Stimulated activated CD8-positive, alpha-beta memory T cell treated with anti-CD3 and anti-CD28 coated beads, Interleukin-4, amount 100 ng/mL, for 4 hours (primary cell): Measurements from ENCODE around the gene TCHHL1.
"Not testable (repeated sequence)": the region's sequence is repeated elsewhere in the genome, so short reads cannot be mapped to it uniquely, and the experiment has no call there.

Experiments used
- DNase-seq, 2 donors: peaks; one replicate each; pipeline ENCODE4 v3.0.0-alpha.2; 2020; ENCODE audit warnings: low read depth in 2 of 2, low spot score in 1 of 2

The TCHHL1 gene

DNA sequence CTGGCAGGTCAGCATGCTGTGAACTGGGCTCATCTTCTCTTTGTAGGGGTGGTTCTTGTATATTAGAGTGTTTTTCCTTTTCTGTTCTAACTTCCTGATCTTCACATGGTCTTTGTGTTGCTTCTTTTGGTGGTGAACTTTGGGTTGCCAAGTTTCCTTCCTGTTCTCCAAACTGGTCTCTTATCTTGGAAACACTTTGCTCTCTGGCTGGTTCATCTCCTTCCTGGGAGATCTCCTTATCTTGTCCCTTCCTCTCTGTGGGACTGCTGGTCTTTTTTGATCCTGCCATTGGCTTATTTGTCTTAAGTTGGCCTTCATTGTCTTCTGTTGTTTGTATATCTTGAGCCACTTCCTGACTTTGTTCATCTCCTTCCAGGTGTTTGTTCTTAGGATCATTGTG is 2.1 kb downstream of the TCHHL1 start:
- DNase-seq, result no peak

DNA sequence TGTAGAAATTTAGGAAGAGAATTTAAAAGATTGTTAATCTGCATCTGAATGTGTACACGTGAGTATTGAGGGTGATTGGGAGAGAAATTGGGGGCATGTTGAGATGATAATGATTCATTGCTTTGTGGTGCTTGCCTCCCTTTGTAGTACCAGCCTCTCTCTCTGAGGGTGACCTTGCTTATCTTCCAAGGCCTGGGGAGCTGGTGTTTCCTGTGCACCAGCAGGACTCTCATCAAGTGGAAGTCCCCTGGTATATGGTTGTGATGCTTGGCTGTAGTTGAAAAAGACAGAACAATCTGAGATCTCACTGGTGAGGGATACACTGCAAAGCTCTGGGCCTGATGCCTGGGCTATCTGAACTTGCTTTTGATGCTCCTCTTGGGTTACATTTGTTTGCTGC is 4.0 kb downstream of the TCHHL1 start:
- DNase-seq, result no peak

DNA sequence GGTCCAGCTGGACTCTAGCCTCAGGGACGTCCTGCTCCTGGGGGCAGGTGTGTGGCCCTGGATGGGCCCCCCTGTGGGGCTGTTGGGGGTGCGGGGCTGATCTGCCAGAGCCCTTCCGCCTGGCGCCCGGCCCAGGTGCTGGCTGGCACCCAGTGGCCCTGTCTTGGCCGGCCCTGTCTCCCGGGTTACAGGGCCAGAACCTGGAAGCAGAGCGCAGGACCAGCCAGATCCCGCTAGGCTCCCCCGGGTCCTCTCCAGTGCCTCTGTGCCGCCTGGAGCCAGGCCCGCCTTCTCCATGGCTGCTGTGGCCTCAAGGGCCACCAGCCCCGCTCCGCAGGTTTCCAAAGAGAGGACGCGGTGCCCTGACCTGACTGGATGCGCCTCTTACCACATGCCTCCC is 7.8 kb downstream of the TCHHL1 start:
- DNase-seq, result not testable (repeated sequence)

DNA sequence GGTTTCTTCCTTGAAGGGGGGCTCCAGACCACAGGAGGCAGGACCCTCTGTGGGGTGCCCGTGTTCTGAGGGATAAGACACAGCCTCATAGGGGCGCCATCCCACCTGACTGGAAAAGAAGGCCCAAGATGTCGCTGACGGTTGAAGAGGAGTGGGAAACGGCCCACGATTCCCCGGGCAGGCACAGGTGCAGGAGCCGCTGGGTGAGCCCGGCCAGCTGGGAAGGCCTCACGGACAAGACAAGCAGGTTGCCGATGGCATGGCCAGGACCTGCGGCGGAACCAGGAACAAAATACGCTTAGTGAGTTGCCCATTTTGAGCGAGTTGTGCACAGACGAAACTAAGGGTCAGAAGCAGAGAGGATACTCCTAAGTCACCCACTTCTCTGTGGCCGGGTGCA is 8.4 kb downstream of the TCHHL1 start:
- DNase-seq, result not testable (repeated sequence)

DNA sequence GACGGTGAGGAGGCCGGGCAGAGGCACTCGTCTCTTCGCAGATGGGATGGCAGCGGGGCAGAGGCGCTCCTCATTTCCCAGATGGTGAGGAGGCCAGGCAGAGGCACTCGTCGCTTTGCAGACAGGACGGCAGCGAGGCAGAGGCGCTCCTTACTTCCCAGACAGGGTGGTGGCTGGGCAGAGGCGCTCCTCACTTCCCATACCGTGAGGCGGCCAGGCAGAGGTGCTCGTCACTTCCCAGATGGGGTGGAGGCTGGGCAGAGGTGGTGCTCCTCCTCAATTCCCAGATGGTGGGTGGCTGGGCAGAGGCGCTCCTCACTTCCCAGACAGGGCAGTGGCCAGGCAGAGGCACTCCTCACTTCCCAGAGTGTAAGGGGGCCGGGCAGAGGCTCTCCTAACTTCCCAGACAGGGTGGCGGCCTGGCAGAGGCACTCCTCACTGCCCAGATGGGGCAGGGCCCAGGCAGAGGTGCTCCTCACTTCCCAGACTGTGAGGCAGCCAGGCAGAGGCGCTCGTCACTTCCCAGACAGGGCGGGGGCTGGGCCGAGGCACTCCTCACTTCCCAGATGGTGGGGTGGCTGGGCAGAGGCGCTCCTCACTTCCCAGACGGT is 9.9 kb downstream of the TCHHL1 start:
- DNase-seq, result no peak

DNA sequence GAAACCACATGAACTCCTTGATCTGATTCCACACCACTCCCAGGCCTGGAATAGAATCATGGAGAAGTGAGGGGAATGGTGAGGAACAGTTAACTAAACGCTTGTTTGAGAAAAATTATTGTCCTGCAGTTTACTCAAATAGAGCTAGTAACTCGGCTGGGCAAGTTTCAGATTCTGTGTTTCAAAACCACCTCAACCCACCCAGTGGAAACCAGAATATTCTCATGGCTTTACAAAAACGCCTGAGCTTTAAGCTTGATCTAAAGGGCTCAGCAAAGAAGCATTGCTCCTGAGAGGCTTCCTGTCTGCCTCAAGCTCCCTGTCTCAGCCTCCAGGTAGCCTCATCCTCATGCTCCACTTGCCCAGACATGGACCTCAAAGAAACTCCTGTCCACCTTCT is 16.6 kb downstream of the TCHHL1 start:
- DNase-seq, result no peak

DNA sequence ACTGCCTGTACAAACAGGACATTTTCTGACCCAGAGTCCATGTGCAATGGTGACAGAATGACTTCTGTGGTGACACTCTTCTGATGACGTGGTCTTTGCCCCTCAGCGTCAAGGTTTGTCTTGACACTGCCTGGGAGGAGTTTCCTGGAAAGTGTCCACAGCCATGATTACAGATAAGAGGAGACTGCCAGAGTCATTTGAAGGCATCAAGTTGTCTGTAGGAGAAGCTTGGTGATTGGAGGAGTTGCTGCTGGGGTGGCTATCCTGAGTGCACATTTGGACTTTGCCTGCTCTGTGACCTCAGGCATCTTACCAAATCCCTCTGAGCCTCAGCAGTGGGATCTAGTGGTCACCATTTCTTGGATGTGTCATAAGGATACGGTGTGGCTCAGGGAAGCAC is 17.7 kb downstream of the TCHHL1 start:
- DNase-seq, result no peak

DNA sequence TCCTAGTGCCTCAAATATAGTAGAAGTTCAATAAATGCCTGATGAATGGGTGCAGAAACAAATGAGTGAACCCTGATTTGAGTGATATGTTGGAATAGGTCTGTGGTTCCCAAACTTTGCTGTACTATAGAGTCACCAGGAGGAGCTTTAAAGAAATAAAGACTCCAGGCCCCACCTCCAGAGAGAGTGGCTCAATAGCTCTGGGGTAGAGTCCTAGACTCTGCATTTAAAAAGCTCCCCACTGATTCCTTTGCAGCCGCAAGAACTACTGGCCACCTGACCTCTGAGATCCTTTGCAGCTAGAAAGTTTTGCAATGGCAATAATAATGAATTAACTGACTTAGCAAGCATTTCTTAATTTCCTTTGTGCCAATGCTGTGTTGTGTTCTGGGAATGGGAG is 20.9 kb downstream of the TCHHL1 start:
- DNase-seq, result no peak

DNA sequence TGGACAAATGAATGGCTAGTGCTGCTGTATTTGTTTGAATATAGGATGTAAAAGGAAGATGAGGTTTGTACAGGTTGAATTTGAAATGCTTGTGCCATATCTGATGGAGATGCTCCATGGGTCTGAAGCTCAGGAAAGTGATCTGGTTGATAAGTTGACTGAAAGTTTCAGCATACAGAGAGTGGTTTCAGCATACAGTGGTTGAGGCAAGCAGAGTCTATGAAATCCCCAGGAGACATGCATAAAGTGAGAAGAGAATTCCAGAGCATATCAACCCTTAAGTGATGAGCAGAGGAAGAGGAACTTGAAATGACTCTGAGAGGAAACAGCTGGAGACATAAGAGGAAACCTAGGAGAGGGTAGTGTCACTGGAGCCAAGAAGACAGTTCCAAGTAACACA is 21.7 kb downstream of the TCHHL1 start:
- no peak for DNase-seq

DNA sequence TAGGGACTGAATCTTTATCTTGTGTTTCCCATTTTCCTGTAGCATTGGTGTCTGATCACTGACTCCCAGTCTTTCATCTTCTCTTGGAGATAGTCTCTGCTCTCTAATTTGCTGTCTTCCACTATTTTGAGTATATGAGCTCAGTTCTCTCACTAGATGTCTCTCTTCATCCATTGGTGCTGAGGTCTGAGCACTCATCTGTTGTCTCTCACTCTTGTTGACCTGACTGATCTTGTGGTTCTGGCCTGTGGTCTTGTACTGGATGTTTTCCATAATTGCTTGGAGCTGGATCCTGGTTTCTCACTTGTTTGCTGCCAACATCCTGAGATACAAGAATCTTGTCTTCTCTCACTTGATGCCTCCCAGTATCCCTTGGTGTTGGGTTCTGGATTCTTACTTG is 26.9 kb downstream of the TCHHL1 start:
- DNase-seq, result no peak

DNA sequence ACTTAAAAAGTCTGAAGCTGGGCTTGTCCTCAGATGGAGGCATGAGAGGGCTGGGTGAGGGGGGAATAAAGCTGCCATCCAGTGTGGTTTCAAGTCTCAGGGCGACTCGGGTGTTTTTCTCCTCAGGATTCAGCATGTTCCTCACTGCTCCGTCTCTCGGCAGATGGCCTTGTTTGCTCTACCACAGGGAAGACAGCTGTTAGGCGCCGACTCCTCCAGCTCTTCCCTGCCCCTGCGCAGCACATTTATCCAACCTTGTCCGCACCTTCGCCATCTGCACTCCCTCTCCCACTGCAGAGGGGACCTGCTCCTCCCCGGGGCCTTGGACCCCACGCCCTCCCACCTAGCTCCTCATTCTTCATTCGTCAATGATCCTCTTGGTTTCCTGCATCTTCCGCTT is 35.5 kb downstream of the TCHHL1 start:
- no peak for DNase-seq

DNA sequence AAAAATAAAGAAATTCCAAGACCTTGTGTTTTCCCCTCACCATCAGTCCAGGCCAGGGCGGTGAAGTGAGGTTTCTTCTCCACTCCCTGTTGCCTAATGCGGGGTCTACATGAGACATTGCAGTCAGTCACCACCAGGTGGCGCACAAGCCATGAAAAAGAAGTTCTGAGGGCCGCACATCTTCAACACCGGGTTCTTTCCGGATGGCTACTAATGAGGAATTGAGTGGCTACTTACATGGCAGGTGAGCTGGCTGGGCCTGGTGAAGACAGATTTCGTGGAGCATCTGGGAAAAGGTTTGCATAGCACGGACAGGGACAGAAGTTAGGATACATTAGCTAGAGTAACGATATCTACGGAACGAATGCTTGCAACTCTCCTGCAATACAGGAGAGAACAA is 36.3 kb downstream of the TCHHL1 start:
- DNase-seq, result peak; percentile 62 to 83

DNA sequence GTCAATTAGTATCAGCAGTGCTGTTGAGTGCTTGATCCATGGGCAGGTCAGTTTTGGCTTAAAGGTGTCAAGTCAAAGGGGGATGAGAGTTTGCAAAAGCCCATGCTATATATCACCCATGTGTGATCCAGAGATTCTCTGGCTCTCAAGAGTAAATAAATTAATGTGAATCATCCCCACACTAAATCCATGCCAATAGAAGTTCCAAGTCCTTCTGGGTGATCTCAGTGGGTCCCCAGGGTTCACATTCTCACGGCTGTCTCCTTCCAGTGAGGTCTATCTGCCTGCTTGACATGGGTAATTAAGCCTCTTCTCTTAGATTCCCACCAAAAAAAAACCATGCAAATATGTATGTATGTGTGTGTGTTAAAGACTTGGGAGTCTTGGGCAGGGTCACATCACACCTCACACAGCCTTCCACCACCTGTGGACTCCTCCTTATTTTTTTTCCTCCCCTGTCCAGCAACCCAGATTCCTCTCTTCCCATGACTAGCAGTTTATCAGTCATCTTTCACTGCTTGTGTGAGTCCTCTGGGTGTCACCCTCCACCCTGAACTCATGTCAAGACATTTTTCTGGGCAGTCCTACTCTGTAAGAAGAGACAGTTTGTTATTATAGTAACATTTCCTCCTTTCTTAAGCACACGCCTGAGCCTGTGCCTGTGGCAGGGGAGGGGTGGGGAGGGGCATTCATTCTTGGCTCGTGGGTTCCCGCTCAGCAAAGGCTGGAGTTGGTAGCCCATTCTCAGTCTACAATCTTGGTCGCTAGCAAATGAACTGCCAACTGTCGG is 37.8 kb downstream of the TCHHL1 start:
- no peak for DNase-seq

DNA sequence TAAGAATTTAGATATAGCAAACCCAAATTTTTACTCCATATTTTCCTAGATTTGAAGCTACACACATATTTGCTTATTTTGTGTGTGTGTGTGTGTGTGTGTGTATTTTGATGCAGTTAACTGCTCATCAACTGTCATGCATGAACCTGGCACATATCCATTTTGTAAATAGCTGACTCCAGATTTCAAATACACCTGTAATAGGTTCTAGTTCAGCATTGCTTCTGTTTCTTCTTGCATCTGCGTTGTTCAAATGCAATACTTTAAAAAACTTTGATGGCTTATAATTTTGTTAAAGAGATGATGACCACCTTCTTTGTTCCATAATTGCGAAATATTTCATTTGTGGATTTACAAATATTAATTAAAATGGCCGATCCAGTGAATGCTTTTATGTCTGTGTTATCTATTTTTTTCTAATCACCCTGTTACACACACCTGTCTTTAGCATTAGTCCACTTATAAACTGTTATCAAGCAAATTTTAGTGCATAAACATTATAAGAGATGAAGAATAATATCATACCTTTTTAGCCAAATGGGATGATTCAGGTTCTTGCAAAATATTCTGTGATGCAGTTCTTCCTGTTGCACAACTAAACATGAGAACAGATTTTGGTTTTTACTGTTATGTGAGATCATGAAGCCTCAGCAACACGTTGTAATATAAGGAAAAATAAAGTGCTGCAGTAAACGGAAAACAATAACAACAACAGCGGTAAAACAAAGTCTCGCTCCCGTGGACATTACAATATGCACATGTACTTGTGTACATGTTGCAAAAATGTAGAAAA is 39.4 kb downstream of the TCHHL1 start:
- DNase-seq, result no peak

DNA sequence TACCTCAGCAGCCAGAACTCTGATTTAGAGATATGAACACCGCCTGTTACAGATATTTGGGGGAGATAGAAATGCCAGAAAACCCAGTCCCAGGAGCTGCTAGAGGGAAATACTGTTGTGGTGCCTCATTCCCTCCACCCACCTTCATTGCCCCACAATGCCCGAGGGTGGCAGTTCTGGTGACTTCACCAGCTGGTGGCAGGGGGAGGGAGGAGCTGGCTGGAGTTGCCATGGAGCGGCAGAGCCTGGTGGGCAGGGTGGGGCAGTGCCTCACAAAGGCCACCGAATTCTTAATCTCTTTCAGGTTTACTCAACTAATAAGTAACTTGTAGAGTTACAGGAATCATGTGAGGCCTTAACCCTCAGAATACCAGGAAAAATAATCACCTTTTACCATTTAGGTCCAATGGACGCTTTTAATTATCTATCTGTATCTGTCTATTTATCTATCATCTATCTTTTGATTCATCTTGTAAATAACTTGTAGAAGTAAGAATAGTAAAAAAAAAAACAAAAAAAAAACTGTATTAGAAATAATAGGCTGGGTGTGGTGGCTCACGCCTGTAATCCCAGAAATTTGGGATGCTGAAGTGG is 40.4 kb downstream of the TCHHL1 start:
- DNase-seq, result peak in 1 of 2 donors; percentile 52

DNA sequence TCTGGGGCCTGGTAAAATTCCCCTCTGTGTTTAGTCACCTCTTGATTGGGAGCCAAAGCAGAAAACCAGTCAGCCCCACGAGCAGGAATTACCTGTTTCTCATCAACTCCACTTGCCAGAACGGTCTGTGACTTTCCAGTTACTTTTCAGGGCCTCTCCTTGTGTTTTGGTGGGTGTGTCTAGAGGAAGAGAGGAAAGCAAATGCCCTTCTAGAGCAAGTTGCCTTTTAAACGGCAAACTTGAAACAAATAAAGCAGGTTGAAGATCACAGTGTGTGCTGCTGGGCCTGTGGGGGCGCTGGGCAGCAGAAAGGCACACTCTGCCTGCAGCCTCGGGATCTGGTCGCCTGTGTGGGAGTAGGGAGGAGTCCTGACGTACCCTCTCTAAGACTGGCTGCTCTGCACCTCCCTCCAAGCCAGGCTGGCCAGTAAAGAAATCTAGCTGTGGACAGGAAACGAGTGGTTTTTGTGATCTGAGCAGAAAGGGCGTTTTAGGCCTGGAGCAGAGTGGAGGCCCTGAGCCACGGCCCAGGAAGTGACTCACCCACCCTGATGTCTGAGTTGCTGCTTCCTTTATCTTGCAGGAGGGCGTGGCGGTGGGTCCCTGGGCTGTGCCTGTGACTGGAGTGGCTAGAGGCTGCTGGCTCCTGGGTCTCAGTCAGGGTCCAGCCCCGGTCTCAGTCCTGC is 41.0 kb downstream of the TCHHL1 start:
- peak; percentile 62 to 77 for DNase-seq

DNA sequence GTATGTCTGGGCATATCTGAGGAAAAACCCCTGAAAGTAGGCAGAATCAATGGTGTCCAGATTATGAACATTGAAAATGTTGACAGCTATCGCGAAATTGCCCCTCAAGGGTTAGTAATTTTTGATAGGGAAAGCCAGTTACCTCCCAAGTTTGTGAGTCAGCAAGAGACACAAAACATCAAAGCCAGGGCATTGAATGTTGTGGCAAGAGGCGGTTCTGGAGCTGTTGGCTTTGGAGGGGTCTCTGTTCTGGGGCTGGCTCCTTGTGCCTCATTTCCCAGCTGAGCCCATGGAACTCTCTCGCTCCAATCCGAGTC is 41.5 kb downstream of the TCHHL1 start:
- DNase-seq, result no peak

DNA sequence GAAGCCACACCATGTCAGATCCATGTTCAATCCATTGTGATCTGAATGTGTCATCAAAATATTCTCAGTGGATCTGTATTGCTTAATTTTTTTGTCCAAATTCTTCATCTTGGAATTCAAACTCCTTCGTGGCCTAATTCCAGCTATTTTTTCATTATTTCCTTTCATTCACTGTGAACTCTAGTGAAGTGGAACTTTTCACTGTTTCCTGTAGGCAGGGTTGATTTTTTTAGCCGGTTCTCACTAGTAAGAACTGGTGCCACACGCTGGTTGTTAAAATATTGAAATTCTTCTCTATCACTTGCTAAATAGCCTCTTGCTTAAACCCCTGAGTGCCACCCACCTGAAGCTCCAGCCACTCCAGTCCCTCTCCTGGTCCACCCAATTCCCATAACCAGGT is 44.5 kb downstream of the TCHHL1 start:
- DNase-seq, result no peak

DNA sequence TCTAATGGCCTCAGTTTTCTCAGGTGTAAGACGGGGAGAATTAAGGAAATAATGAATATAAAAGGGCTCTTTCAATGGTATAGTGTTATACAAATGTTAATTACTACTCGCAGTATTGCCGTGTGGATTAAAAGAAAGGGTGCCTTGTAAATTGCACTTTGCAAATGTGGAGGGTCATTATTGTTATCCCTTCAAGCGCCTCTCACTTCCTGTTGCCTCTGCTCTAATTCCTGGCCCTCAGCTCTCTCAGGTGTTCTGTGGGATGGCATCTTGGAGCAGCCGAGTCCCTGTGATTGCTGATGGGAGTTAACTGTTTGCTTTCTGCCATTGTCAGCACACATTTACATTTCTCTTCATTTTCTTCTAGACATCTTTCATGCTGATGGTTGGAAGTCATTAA is 45.0 kb downstream of the TCHHL1 start:
- no peak for DNase-seq

DNA sequence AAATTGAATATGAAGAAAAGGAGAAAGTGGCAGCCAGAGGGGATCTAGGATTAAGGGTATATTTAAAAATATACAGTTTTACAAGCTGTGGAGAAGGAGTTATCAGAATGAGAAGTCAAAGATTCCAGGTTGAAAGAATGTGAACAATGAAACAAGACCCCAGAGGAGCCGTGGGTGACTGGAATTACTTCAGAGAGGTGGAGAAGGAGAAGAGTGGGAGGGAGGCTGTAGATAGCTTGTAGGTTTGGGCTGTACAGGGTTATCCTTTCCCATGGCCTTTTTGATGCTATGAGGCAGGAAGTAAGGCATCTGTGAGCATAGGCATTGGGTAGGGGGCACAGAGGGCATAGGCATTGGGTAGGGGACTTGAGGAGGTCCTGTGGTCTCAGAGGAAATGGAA is 46.8 kb downstream of the TCHHL1 start:
- DNase-seq, result no peak

DNA sequence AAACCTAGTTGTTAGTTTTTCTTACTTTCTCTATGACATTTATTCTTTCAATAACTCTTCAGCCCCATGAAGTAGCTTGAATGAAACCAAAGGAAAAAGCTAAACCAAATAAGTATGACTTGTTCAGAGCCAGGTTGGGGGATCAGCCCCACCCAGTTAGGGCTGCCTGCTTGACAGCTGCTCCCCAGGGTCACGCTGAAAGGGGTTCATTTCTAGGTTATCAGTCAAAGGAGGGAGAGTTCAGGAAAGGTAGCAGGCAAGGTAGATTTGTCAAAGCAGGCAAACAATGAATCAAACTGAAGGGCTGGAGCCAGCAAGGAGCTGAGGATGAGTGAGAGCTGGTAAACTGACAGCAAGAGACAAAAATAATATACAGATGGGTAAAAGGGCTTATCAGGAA is 49.0 kb downstream of the TCHHL1 start:
- DNase-seq, result no peak
